ENCODE data around the gene TCF7L2.

DNA sequence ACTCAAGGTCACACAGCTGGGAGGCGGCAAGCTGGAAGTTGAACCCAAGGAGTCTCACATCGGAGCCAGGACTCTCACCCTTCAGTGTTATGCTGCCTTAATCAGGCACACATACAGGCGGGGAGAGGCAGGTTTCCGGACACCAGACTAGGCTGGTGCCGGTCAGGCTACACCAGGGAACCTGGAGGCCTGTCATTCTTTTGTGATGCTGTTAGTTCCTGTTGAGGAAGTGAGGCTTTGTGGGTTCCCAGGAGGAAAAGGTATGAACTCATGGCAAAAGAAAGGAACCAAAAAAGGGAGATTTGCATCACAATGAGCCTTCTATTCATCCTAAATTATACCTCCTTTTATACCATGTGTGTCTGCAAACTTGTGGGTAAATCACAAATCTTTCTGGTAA is 103.8 kb downstream of the TCF7L2 start:
- TF ChIP-seq, protein P1, sequence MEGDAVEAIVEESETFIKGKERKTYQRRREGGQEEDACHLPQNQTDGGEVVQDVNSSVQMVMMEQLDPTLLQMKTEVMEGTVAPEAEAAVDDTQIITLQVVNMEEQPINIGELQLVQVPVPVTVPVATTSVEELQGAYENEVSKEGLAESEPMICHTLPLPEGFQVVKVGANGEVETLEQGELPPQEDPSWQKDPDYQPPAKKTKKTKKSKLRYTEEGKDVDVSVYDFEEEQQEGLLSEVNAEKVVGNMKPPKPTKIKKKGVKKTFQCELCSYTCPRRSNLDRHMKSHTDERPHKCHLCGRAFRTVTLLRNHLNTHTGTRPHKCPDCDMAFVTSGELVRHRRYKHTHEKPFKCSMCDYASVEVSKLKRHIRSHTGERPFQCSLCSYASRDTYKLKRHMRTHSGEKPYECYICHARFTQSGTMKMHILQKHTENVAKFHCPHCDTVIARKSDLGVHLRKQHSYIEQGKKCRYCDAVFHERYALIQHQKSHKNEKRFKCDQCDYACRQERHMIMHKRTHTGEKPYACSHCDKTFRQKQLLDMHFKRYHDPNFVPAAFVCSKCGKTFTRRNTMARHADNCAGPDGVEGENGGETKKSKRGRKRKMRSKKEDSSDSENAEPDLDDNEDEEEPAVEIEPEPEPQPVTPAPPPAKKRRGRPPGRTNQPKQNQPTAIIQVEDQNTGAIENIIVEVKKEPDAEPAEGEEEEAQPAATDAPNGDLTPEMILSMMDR (IDR thresholded peaks at IDR 0.05): no peak
- no peak for TF ChIP-seq POLR2A (IDR thresholded peaks at IDR 0.05)

Measured in adrenal gland (tissue), 5 donors.